HL-60/S4 treated with retinoic acid at 250 ng/mL for 4 days and 3 days (cell line): ENCODE measurements around the gene RMI2.

Experiments
- in situ Hi-C: fragments of 300-500 bp; cut with MboI; formaldehyde crosslinking; loops from 2 replicates; pipeline ENCODE4 v1.7.0; 2022; ENCODE audit warnings: low sequenced_read_pairs

RMI2 gene

GRCh38 chr16:11309895-11310633, 35.2 kb upstream of the RMI2 start:
- in situ Hi-C loops, result no loop called here

DNA sequence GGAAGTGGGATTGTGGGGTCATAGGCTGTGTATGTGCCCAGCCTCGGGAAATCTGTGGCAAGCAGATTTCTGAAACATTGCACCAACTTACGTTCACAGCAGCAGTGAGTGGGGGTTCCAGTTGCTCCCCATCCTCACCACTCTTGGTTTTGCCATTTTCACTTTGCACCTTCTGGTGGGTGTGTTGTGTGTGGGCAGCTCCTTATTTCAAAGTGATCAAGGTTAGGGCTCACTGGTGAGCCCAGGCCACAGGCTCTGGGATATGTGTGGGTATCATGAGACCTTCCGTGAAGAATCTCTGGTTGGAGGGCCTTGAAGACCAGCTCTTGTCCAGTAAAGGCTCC, 34.7 kb upstream of the RMI2 start:
- in situ Hi-C loops, result no loop called here

DNA sequence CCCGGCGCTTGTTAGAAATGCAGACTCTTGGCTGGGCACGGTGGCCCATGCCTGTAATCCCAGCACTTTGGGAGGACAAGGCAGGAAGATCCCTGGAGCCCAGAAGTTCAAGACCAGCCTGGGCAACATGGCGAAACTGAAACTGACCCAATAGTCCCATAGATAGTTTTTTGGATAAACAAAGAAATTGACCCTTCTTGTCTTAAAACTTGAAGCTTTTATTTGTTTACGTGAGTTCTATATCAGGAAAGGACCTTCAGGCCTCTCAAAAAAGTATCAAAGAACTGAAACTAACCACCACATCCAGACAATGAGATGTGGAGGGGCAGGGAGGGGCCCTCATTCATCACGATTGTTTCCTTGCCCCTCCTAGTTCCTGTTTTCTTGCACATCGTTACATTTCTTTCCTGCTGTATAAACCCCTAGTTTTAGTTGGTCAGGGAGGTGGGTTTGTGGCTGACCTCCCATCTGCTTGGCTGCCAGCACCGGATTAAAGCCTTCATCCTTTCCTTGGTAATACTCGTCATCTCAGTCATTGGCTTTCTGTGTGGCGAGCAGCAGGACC, 34.2 kb upstream of the RMI2 start:
- in situ Hi-C loops, result no loop called here

- in situ Hi-C loops, result no loop called here
These were observed 32.4 kb upstream of the RMI2 start for GRCh38 chr16:11312718-11313492.

GRCh38 chr16:11313493-11314308, 31.6 kb upstream of the RMI2 start:
- in situ Hi-C loops, result no loop called here

GRCh38 chr16:11314309-11314894, 30.9 kb upstream of the RMI2 start:
- in situ Hi-C loops, result no loop called here

DNA sequence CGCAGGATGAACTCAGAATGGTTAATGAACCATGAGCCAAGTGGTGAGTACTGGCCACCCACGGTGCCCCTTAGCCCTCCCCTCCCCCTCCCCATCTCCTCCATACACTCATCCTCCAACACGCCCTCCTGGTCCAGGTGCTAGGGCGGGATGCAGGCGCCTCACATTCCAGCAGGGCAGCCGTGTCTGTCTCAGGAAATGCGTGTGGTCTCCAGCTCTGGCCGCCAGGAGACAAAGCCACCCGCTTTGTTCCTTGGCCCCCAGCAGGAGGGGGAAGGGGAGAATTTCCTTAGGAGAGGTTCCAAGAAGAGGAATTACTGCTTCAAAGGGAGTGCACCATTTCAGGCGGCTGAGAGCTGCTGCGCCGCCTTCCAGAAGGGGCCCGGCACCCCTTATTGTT, 29.7 kb upstream of the RMI2 start:
- in situ Hi-C loops, result no loop called here

DNA sequence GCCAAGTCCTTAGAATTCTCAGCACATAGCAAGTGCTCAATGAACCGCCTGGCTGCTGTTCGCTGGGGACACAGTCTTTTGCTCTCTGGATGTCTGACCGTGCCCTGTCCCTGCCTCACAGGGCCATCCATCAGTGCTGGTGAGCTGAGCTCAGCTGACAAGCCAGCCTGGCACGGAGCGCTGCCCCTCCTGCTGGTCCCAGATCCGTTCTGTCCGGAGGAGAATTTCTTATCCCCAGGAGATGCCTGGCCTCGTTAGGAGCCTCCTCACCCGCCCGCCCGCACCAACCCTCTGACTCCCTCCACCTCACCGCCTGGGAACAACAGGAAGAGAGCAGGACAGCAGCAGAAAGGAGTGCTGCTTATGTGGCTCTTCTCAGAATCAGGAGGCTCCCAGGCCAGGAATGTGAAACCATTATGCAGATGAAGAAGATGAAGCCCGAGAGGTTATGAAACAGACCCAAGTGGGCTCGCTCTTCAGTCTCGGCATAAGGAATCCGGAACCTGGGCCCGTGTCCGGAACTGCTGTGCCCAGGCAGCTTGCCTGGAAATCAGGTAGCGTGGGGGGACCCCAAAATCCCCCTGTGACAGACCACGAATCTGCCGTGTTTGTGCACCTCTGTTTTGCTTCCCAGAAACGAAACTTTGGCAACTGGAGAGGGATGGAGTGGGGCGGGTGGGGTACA, 28.8 kb upstream of the RMI2 start:
- in situ Hi-C loops, result no loop called here

- in situ Hi-C loops, result no loop called here
These were observed 26.4 kb upstream of the RMI2 start for GRCh38 chr16:11318817-11319216.

DNA sequence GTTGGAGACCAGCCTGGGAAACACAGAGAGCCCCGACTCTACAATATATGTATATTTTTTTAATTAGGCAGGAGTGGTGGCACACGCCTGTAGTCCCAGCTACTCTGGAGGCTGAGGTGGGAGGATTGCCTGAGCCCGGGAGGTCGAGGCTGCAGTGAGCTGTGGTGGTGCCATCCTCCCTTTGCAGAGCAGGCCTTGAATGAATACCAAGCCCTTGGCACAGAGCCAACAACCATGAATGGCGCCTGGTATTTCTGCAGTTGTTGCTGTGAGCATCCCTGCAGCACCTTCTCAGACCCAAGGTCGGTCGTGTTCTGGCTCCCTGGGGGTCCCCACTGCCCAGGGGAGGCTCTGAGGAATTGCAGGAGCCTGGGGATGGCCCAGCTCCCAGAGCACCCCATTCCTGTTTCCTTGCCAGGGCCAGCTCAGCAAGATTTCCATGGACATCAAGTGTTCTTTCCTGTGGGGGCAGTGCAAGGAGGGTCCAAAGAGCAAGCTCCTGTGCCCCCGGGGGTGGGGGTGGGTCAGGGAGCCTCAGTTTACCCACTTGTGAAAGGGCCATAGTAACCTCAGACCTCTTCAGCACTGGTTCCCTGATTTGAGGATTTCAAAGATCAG, 25.6 kb upstream of the RMI2 start:
- in situ Hi-C loops, result no loop called here

- in situ Hi-C loops, result no loop called here
These were observed 25.1 kb upstream of the RMI2 start for GRCh38 chr16:11320170-11320569.

GRCh38 chr16:11321662-11322061, 23.6 kb upstream of the RMI2 start:
- in situ Hi-C loops, result no loop called here

- in situ Hi-C loops, result no loop called here
These were observed 22.4 kb upstream of the RMI2 start for GRCh38 chr16:11322823-11323222.

DNA sequence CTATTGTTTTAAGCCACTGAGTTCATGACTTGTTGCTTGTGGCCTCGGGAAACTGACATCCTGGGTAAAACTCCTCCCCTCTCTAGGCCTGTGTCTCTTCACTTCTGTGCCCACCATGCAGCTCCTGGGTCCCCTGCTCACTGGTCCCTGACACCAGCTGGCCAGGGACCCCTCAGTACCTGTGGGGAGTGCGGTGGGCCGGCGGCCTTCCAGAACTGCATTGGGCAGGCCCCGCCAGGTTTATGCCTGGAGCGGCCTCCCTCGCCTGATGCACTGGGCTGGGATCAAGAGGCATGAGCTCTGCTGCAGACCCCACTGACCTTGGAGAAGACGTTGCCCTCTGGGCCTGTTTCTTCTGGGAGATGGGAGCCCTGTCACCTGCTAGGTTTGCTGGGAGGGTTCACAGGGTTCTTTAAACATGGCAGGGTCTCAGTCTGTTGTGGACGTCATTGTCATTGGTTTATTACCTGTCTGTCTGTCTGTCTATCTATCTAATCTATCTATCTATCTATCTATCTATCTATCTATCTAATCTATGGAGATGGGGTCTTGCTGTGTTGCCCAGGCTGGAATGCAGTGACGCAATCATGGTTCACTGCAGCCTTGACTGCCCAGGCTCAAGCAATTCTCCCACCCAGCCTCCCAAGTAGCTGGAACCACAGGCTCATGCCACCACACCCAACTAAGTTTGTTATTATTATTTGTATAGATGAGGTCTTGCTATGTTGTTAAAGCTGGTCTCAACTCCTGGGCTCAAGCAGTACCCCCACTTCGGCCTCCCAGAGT, 21.5 kb upstream of the RMI2 start:
- in situ Hi-C loops, result no loop called here

- in situ Hi-C loops, result no loop called here
These were observed 19.7 kb upstream of the RMI2 start for GRCh38 chr16:11325404-11326083.

- in situ Hi-C loops, result no loop called here
These were observed 19.0 kb upstream of the RMI2 start for GRCh38 chr16:11326084-11326736.

DNA sequence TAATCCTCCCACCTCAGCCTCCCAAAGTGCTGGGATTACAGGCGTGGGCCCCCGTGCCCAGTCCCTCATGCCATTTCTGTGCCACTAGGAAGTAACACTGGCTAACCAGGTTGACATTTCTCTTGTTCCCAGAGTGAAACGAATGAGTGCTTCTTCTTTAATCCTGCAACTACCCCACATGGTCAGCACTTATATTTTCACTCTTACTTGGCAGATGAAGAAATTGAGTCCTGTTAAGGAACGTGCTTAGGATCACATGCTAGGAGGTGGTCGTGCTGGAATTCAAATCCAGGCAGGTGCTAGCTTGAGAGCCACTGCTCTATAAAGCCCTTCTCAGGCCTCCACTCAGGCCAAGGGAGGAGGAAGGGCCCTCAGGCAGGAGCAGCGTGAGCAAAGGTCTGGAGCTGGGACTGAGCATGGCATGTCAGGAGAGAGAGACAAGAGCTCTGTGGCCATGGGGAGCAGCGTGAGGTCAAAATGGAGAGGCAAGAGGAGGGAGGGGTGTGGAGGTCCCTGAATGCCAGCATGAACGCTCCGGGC, 18.5 kb upstream of the RMI2 start:
- in situ Hi-C loops, result no loop called here
